GM23248 (cell line): ENCODE results near the gene GBX1.

Experiments used
- EZH2 ChIP-seq: fragments of 200-600 bp; sonication (generic); IDR thresholded peaks from 2 replicates; pipeline ENCODE4 v1.6.1; 2018; ENCODE audit warnings: antibody characterized with exemption, mild to moderate bottlenecking; ENCODE audit not compliant: insufficient read depth, poor library complexity, severe bottlenecking
- EZH2phosphoT487 ChIP-seq: fragments of 200-600 bp; sonication (generic); IDR thresholded peaks from 2 replicates; pipeline ENCODE4 v1.6.1; 2018; ENCODE audit warnings: antibody characterized with exemption, moderate library complexity, mild to moderate bottlenecking, low read depth; ENCODE audit not compliant: insufficient read depth

DNA sequence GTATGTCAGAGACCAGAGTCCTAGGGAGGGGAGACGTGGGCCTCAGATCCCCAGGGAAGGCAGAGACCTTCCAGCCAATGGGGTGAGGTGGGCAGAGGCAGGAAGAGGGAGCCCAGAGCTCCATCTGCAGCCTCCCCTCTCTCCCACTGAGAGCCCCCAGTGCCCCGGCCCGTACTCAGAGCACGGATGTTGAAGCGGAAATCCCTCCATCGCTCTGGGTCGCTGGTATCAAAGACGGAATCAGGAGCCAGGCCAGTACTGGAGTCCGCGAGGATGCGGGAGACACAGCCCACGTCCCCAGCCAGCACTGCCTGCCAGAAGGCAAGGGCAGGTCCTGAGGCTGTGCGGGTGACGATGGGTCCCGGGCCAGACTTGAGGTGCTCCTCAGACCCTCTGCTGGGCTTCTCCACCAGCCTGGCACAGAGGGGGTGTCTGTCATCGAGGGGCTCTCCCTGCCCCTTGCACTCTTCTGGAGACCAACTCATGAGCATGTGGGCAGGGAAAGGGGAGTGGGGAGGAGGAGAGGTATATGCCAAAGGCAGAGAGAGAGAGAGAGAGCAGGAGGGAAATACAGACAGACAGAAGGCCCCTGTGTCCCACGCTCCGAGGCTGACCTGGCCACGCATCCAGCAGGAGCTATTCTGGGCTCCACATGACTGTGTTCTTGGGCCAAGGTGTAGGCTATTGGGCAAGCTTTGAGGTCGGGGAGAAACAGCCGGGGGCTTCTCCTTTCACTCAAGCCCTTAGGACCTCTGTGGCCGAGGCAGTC is 19.3 kb upstream of the GBX1 start, which contains the start of gene ASB10:
- TF ChIP-seq EZH2 (no peak), EZH2phosphoT487 (no peak)
